ENCODE data around the gene MYBPC2. TPM values are rescaled to one million over a fixed set of nuclear protein-coding genes. Genes with fewer than 3 reads are reported as not detected.

Gene MYBPC2
- total RNA-seq, 1 experiment from 2014 or later: not detected

DNA sequence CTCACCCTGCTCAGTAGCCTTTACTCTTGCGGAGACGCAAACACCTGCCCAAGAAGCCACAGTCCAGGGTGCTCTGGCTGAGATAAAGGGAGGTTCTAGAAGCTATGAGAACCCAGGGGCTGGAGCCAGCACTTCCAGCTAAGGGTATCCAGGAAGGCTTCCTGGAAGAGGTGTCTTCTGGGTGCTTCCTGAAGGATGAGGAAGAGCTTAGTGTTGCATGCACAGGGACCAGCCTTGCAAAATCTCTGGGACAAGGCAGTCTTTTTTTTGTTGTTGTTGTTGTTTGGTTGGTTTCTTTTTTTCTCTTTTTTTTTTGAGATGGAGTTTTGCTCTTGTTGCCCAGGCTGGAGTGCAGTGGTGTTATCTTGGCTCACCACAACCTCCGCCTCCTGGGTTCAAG, 20.6 kb downstream of the MYBPC2 start:
- ChIA-PET CTCF (no interaction called here), POLR2A (ENCODE audit: unreplicated experiment) (interaction anchor here (0.5 to 0.6 kb wide), 2 partner anchors 339 to 605 kb away, joined by 3 to 4 read pairs; no protein-coding TSS in a partner anchor)
- Histone ChIP-seq H3K4me2 (ENCODE audit: low read length) (no peak overlapping the region), H3K36me3 (ENCODE audit: low read depth, low read length) (no peaks in the 10 kb centered on the region), H3K9ac (ENCODE audit: low read length) (no peak overlapping the region), H4K20me1 (ENCODE audit: low read length) (no peaks in the 10 kb centered on the region), H3K79me2 (ENCODE audit: low read length) (no peaks in the 10 kb centered on the region), H3K27ac (ENCODE audit: low read length) (no peak overlapping the region), H3K27me3 (ENCODE audit: low read length) (peaks cover 7% of the 10 kb centered on the region; the same call in 1 of the 2 replicates), H3K4me3 (ENCODE audit: low read length) (no peak overlapping the region), H3F3A (ENCODE audit: low read length, unreplicated experiment) (no peaks in the 10 kb centered on the region), H3K4me1 (ENCODE audit: insufficient read depth, low read length) (no peaks in the 10 kb centered on the region), H3K9me2 (replicated peaks; ENCODE audit: low read length) (no peaks in the 10 kb centered on the region), H2AFZ (ENCODE audit: low read length) (no peak overlapping the region), H3K9me3 (ENCODE audit: low read length) (no peaks in the 10 kb centered on the region)
- BruUV-seq (replicated peaks): no TSS peak
- ATAC-seq (no peak), DNase-seq (no peak)
- no peak for TF ChIP-seq EZH2phosphoT487 (IDR thresholded peaks at IDR 0.05; ENCODE audit: borderline replicate concordance, low read length)
- TF ChIP-seq EZH2 (IDR thresholded peaks at IDR 0.05; ENCODE audit: low read length, unreplicated experiment): no peak
- TF ChIP-seq, protein P1, sequence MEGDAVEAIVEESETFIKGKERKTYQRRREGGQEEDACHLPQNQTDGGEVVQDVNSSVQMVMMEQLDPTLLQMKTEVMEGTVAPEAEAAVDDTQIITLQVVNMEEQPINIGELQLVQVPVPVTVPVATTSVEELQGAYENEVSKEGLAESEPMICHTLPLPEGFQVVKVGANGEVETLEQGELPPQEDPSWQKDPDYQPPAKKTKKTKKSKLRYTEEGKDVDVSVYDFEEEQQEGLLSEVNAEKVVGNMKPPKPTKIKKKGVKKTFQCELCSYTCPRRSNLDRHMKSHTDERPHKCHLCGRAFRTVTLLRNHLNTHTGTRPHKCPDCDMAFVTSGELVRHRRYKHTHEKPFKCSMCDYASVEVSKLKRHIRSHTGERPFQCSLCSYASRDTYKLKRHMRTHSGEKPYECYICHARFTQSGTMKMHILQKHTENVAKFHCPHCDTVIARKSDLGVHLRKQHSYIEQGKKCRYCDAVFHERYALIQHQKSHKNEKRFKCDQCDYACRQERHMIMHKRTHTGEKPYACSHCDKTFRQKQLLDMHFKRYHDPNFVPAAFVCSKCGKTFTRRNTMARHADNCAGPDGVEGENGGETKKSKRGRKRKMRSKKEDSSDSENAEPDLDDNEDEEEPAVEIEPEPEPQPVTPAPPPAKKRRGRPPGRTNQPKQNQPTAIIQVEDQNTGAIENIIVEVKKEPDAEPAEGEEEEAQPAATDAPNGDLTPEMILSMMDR (conservative IDR thresholded peaks at IDR 0.05; ENCODE audit: low read depth, low read length): no peak
- intact Hi-C loops (cut with micrococcal nuclease): no loop called here

DNA sequence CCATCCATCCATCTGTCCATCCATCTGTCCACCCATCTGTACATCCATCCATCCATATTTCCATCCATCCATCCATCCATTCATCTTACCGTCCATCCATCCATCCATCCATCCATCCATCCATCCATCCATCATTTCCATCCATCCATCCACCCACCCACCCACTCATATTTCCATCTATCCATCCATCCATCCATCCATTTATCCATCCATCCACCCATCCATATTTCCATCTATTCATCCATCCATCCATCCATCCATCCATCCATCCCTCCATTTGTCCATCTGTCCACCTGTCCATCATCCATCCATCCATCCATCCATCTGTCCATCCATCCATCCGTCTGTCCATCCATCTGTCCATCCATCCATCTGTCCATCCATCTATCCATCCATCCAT, 23.3 kb downstream of the MYBPC2 start:
- ChIA-PET CTCF (no interaction called here), POLR2A (ENCODE audit: unreplicated experiment) (no interaction called here)
- H3K9ac ChIP-seq (ENCODE audit: low read length): no peak overlapping the region
- TF ChIP-seq EZH2phosphoT487 (IDR thresholded peaks at IDR 0.05; ENCODE audit: borderline replicate concordance, low read length): no peak
- no peak for TF ChIP-seq EZH2 (IDR thresholded peaks at IDR 0.05; ENCODE audit: low read length, unreplicated experiment)
- TF ChIP-seq, protein P1 (conservative IDR thresholded peaks at IDR 0.05; ENCODE audit: low read depth, low read length): no peak
- H3K79me2 ChIP-seq (ENCODE audit: low read length): no peaks in the 10 kb centered on the region
- DNase-seq (no peak), ATAC-seq (no peak)
- peaks cover 7% of the 10 kb centered on the region; the same call in 1 of the 2 replicates for H3K27me3 ChIP-seq (ENCODE audit: low read length)
- H3K4me3 ChIP-seq (ENCODE audit: low read length): no peak overlapping the region
- intact Hi-C loops (cut with micrococcal nuclease): no loop called here
- 0 out of 2 replicates have a peak, but pooled peaks cover 6% of the 10 kb centered on the region for H3K4me1 ChIP-seq (ENCODE audit: insufficient read depth, low read length)
- no peaks in the 10 kb centered on the region for H3F3A ChIP-seq (ENCODE audit: low read length, unreplicated experiment)
- H3K9me2 ChIP-seq (replicated peaks; ENCODE audit: low read length): no peaks in the 10 kb centered on the region
- no peaks in the 10 kb centered on the region for H3K36me3 ChIP-seq (ENCODE audit: low read depth, low read length)
- no peaks in the 10 kb centered on the region for H3K9me3 ChIP-seq (ENCODE audit: low read length)
- no peaks in the 10 kb centered on the region for H4K20me1 ChIP-seq (ENCODE audit: low read length)
- H2AFZ ChIP-seq (ENCODE audit: low read length): no peak overlapping the region
- no peak overlapping the region for H3K27ac ChIP-seq (ENCODE audit: low read length)
- no TSS peak for BruUV-seq (replicated peaks)
- no peak overlapping the region for H3K4me2 ChIP-seq (ENCODE audit: low read length)

DNA sequence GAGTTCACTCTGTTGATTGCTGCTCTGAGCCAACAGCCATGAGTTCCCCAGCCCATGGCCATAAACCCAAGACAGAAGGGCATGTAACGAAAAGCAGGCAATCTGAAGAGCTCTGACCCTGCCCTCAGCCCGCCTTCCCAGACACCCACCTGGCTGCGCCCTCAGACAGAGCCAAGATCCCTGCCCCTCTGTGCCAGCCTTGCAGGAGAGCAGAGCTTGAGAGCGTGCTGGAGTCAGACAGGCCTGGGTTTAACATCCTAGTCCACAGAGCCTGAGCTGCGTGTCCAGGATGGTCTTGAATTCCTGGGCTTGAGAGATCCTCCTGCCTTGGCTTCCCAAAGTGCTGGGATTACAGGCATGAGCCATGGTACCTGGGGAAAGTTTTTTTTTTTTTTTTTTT, 24.6 kb downstream of the MYBPC2 start:
- DNase-seq: no peak
- H3K9me2 ChIP-seq (replicated peaks; ENCODE audit: low read length): no peaks in the 10 kb centered on the region
- no peak overlapping the region for H3K4me2 ChIP-seq (ENCODE audit: low read length)
- ChIA-PET POLR2A (ENCODE audit: unreplicated experiment) (no interaction called here), CTCF (interaction anchor here (0.6 kb wide), 2 partner anchors 51 to 100 kb away, joined by 4 to 6 read pairs; no protein-coding TSS in a partner anchor)
- H3K36me3 ChIP-seq (ENCODE audit: low read depth, low read length): no peaks in the 10 kb centered on the region
- no peak for ATAC-seq
- no peak overlapping the region for H3K4me3 ChIP-seq (ENCODE audit: low read length)
- H3K9ac ChIP-seq (ENCODE audit: low read length): no peak overlapping the region
- H3F3A ChIP-seq (ENCODE audit: low read length, unreplicated experiment): no peaks in the 10 kb centered on the region
- no TSS peak for BruUV-seq (replicated peaks)
- intact Hi-C loops (cut with micrococcal nuclease): no loop called here
- no peak overlapping the region for H2AFZ ChIP-seq (ENCODE audit: low read length)
- no peak overlapping the region for H3K27ac ChIP-seq (ENCODE audit: low read length)
- H4K20me1 ChIP-seq (ENCODE audit: low read length): no peaks in the 10 kb centered on the region
- no peaks in the 10 kb centered on the region for H3K79me2 ChIP-seq (ENCODE audit: low read length)
- TF ChIP-seq, protein P1 (conservative IDR thresholded peaks at IDR 0.05; ENCODE audit: low read depth, low read length): no peak
- TF ChIP-seq EZH2phosphoT487 (IDR thresholded peaks at IDR 0.05; ENCODE audit: borderline replicate concordance, low read length) (no peak), EZH2 (IDR thresholded peaks at IDR 0.05; ENCODE audit: low read length, unreplicated experiment) (no peak)
- 0 out of 2 replicates have a peak, but pooled peaks cover 6% of the 10 kb centered on the region for H3K4me1 ChIP-seq (ENCODE audit: insufficient read depth, low read length)
- peaks cover 7% of the 10 kb centered on the region; the same call in 1 of the 2 replicates for H3K27me3 ChIP-seq (ENCODE audit: low read length)
- no peaks in the 10 kb centered on the region for H3K9me3 ChIP-seq (ENCODE audit: low read length)
